B cell (primary cell): ENCODE measurements around the gene ATXN7L3.

Experiments
- EZH2 ChIP-seq: IDR thresholded peaks from 2 replicates; pipeline ENCODE4 v1.6.1; 2012; ENCODE audit warnings: borderline replicate concordance, low read depth, mild to moderate bottlenecking, moderate library complexity, low read length; ENCODE audit not compliant: insufficient read depth, poor library complexity, severe bottlenecking
- TF ChIP-seq, protein P1 (sequence below): fragments of 200-600 bp; IDR thresholded peaks from one replicate; pipeline ENCODE4 v1.8.0; 2022; ENCODE audit warnings: antibody characterized with exemption, mild to moderate bottlenecking

DNA sequence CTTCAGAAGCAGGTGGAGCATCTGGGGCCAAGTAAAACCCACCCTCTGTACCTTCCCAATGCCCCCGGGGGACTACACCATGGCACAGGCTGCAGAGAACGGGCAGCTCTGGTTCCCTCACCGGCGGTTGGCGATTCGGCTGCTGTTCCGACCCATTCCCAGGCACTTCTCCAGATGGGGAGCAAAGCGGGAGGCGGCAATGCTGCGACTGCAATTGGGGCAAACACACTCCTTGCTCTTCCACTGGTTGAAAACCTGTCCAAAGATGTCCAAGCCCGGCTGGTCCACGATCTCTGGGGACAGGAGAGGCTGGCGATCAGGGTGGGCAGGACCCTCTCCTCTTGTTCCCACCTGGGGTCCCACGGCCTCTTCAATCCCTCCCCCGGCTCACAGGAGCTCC lies 2.6 kb downstream of the ATXN7L3 start:
- TF ChIP-seq, protein P1, sequence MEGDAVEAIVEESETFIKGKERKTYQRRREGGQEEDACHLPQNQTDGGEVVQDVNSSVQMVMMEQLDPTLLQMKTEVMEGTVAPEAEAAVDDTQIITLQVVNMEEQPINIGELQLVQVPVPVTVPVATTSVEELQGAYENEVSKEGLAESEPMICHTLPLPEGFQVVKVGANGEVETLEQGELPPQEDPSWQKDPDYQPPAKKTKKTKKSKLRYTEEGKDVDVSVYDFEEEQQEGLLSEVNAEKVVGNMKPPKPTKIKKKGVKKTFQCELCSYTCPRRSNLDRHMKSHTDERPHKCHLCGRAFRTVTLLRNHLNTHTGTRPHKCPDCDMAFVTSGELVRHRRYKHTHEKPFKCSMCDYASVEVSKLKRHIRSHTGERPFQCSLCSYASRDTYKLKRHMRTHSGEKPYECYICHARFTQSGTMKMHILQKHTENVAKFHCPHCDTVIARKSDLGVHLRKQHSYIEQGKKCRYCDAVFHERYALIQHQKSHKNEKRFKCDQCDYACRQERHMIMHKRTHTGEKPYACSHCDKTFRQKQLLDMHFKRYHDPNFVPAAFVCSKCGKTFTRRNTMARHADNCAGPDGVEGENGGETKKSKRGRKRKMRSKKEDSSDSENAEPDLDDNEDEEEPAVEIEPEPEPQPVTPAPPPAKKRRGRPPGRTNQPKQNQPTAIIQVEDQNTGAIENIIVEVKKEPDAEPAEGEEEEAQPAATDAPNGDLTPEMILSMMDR, result no peak
- no peak for TF ChIP-seq EZH2
